C4-2B (cell line): Measurements from ENCODE around the gene PDZD8.

Experiments
- ZFX ChIP-seq: fragments of 450-650 bp; IDR thresholded peaks from 2 replicates; pipeline ENCODE4 v1.6.1; 2017
- TF ChIP-seq, protein P1 (sequence below): fragments of 450-650 bp; conservative IDR thresholded peaks from 2 replicates; pipeline ENCODE4 v1.5.1; 2017; ENCODE audit warnings: mild to moderate bottlenecking

DNA sequence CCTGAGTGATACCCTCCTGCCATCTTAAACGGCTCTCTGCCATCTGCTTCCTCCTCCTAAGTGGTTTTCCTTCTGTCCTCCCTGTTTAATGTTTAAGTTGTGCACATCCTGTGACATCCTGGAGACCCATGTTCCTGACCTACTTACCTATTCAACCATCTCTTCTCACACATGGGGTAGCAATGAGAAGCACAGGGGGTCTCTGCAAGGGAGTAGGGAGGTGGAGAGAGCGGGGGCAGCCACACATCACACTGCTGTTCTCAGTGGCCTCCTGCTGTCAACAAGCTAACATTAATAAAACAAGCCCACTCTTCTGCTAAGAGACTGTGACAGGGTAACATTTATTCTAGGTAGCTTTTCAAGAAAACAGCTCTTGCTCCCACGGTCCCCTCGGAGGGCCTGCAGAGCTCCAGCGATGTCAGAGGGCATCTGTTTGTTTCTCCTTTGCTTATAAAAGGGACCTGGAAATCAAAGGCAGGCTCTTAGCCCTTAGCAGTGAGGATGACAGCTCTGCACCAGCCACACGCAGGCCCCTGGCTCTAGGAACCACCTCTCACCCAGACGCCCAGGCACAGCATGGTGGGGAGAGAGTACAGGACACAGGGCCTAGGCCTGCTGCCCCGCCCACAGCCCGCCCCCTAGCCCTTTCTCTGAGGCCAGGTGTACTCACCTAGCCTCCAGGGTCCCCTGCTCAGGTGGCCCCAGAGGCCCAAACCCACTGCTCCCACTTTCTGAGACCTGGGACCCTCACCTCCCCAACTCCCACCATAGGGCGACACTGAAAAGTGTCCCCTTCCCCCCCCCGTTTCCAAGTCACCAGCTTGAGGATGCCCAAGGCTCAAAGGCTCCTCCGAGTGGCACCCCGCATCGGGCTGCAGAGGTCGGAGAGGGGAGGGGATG lies 135.3 kb downstream of the PDZD8 start:
- TF ChIP-seq, protein P1, sequence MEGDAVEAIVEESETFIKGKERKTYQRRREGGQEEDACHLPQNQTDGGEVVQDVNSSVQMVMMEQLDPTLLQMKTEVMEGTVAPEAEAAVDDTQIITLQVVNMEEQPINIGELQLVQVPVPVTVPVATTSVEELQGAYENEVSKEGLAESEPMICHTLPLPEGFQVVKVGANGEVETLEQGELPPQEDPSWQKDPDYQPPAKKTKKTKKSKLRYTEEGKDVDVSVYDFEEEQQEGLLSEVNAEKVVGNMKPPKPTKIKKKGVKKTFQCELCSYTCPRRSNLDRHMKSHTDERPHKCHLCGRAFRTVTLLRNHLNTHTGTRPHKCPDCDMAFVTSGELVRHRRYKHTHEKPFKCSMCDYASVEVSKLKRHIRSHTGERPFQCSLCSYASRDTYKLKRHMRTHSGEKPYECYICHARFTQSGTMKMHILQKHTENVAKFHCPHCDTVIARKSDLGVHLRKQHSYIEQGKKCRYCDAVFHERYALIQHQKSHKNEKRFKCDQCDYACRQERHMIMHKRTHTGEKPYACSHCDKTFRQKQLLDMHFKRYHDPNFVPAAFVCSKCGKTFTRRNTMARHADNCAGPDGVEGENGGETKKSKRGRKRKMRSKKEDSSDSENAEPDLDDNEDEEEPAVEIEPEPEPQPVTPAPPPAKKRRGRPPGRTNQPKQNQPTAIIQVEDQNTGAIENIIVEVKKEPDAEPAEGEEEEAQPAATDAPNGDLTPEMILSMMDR, result no peak
- TF ChIP-seq ZFX, result no peak
